CD4-positive, alpha-beta T cell treated with Interleukin-6 for 4 hours (primary cell): ENCODE measurements around the gene TMEM212.

ENCODE experiments used
- DNase-seq: peaks from one replicate; pipeline ENCODE4 v3.0.0-alpha.2; 2020; ENCODE audit warnings: mixed read lengths

The TMEM212 gene

DNA sequence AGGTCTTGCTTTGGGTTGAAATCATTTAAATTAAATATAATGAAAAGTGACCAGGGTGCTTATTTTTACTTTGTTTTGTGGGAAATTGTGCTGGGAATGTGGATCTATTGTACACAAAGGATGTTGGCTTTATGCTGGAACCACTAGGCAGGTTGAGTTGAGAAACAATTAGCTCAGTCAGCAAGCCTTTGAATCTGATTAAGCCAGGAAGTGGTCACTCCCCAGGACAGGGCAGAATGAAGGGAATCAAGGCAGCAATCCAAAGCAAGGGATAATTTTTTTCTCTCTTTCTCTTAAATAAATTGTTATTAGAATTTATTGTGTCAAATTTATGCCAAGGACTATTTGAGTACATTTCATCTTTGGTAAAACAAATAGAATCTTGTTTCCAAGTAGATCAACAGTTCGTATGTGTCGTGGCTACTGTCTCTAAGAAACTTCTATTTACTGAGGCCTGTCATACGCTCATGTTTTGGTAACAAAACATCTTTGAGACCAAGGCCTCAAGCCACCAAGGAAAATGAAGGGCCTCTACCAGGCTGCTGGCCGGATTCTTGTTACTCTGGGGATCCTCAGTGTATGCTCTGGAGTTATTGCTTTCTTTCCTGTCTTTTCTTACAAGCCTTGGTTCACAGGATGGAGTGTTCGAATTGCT lies at the start of gene TMEM212:
Gene TMEM212 (plus strand): TSS at position 486 of the 655 bp plus-strand sequence. CDS start 35 bp downstream, at position 521.
- no peak for DNase-seq

DNA sequence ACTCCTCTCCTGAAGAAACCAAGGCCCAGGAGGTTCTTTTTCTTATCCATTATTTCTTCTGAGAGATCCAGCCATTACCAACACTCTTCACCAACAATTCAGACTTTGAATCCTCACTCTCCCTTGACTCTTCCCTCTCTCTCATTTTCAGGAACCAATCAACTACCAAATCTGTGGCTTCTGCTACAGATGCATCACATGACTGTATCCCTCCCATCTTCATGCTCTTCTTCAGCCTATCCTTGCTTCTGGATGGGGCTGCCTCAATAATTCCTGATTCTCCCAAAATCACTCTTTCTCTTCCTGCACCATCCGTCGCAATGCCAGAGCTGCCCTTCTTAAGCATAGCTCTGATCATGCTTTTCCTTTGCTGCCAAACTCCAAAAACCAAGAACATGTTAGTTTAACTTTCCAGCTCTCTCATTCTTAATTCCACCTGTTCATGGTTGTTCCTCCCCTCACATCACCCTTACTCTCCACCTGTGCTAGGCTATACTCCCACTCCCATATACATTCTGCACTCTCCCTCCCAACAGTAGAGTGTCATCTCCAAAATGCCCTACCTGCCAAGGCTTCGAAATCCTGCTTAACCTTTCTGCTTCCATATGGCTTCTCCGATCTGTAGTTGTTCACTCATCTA lies 46.4 kb upstream of the TMEM212 start:
- DNase-seq = no peak

DNA sequence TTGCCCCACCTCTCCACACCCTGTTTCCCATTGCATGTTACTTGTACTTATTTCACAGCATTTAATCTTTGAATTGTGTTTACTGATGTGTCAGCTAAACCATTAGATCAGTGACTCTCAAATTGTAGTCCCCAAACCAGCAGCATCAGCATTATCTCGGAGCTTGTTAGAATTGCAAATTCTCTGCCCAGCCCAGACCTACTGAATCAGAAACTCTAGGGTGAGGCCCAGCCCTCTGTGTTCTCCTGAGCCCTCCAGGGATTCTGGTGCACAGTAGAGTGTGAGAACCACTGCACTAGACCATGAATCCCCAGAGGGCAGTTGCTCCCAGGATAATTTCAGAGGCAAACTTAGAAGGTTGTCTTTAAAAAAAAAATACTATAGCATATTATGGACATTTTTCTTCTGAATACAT lies 45.9 kb upstream of the TMEM212 start:
- no peak for DNase-seq

DNA sequence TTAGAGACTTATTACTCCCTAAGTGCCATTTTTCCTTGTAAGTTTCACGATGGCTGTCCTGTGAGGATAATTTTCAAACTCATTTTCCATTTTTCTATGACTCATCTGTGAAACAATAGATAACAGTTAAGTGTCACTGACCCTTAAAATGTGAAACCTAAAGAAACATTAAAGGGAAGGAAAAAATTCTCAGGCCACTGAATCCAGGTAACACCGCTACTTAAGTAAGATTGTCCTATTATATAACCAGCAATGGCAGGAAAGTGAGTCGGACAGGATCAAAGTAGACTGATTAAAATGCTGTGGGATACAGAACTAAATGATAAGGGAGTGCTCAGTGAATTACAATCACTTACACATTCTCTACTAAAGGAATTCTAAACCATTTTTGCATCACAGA lies 45.3 kb upstream of the TMEM212 start:
- DNase-seq = no peak

DNA sequence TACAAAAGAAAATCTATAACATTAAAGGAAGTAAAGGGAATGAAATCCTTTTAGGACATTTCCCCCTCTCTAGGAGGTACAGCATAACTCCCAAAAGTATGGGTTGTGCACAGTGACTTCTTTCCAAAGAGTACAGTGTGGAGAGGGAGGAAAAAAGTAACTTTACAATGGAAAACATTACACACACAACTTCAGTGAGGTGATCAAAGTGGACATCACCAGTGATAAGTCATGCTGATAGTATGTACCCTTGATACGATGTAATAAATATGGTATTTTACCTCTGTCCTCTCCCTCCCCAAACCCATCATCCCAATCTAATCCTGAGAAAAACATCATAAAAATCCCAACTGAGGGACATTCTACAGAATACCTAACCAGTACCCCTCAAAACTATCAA lies 43.6 kb upstream of the TMEM212 start:
- DNase-seq = no peak

DNA sequence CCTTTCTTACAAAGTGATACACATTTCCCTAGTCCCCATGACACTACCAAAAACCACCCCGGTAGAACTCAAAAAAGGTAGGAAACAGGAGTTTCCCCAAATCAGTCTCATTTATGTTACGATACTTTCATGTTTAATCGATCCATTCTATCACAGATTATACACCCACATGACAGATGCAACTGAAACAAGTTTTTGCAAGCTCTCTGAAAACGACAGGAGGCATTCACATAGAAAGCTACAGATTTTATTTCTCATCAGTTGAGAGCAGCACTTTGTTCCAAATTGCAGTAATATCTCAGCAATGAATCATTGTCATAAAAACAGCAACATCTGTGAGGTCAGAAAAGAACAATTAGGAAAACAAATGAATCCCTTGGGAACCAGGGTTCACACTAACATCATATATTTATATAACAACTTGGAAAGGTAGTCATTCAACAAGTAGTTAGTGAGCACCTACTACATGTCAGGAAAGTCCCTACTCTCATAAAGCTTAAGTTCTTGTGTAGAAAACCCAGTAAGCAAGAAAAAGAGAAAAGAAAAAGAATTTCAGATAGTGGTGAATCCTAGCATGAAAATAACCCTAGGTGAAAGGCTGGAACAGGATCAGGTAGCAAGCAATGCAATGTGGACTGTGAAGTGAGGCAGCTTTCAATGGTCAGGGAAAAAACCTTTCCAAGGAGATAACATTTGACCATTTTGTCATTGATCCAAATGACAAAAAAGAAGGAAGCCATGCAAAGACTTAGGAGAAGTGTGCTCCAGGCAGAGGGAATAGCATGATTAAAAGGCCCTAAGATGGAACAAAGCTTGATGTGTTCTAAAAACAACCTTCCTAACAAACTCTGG lies 41.2 kb upstream of the TMEM212 start:
- no peak for DNase-seq

DNA sequence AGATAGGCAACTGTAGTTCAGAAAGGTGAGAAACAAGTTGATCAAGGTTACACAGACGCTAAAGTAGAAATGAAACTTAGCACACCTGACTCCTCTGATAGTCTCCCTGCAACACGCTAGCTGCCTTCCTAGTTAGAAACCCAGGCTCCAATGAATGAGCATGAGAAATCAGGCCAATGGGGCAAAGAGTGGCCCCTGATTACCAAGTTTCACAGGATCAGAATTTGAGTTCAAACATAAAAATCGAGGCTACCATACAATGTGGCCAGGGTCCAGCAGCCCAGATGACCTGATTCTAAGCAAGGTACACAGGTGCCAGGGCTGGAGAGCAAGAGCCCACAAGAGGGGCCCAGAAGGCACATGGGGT lies 40.6 kb upstream of the TMEM212 start:
- no peak for DNase-seq

DNA sequence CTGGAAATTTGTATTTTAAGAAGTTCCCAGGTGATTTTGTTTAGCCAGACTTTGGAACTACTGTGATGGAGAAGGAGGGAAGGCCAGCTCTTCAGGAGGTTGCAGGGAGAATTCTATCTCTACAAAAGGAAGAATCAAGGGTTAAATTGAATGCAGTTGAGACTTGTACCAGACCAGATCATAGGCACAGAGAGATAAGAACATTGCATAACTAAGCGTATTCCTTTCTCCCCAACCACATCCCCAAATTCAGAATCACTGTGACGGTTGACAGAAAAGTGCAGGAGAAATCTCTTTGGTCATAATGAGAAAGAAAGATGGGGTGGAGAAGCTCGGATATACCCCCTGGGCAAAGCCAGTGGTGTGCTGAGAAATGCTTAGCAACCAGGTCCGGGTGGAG lies 40.1 kb upstream of the TMEM212 start:
- DNase-seq = no peak

DNA sequence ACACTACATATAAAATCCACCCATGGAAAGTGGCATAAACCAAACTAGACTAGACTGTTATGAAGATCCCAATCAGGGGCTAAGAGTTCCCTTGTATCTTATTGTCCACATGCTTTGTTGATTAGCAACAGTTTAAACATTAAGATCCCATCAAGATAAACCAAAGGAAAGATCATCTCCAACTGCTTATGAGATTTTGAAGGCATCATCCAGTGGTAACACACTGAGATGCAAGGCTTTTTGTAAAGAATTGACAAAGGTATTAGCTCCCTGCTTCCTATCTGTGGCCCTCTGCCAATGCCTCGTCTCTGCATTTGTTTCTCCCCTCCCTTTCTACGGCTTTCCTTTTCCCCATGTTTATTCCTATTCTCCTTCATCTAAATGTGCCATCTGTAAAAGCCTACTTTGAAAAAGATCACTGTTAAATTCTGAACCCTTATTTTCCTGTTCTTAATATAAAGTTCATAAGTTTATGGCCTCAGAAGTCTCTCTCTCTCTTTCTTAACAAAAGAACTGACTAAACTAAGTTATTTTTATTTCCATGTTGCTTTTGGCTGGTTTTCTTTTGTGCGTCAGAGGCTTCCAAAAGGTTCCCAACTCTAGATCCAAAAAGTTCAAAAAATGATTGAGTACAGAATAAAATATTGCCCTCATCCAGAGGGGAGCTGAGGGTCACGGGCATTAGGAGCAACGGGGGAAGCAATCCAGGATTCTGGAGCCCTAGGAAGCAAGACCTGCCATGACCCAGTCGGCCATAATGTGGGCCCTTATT lies 38.3 kb upstream of the TMEM212 start:
- DNase-seq = no peak

DNA sequence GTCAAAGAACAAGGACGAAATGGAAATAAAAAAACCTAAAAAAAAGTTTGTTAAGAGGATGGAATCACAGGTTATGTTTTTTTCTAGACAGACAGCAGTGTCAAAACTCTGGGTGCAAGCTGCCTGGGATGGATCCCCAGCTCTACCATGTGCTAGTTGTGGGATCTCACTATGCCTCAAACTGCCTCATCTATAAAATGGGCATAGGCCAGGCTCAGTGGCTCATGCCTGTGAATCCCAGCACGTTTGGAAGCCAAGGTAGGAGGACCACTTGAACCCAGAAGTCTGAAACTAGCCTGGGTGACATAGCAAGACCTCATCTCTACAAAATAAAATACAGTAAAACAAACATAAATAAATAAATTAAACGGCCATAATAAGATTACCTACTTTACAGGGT lies 37.5 kb upstream of the TMEM212 start:
- DNase-seq = no peak

DNA sequence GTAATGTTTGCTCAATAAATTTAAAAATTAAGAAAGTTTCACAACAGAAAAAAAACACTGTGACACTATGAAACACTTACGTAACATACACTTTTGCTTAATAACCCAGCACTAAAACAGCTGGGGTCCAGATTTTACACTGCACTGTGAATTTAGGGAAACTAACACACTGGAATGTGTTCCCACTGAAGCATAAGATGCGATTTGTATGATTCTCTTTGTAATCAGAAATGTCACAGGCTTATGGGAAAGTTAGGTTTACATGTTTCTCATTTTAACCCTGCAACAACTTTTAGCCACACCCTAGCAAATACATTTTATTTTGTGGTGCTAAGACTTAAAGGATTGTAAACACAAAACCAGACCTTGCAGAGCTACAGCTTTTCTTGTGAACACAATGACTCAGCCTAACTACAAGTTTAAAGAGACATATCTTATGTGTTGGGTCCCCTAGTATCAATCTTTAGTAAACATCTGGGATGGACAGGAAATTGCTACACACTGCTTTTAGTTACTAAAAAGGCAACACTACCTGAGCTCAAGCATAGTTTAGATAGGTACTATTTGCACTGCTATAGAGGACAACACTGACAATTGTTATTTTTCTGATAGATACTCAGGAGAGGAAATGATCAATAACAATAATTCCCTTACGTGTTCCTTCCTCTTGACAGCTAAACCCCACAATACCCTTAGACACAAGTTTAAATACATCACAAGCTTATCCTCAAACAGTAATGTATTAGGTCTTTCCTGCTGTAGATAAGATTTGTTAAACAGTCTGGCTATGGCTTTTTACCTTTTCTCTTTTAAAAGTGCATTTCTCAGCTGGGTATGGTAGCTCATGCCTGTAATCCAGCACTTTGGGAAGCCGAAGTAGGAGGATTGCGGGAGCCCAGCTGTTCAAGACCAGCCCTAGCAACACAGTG lies 36.7 kb upstream of the TMEM212 start:
- no peak for DNase-seq

DNA sequence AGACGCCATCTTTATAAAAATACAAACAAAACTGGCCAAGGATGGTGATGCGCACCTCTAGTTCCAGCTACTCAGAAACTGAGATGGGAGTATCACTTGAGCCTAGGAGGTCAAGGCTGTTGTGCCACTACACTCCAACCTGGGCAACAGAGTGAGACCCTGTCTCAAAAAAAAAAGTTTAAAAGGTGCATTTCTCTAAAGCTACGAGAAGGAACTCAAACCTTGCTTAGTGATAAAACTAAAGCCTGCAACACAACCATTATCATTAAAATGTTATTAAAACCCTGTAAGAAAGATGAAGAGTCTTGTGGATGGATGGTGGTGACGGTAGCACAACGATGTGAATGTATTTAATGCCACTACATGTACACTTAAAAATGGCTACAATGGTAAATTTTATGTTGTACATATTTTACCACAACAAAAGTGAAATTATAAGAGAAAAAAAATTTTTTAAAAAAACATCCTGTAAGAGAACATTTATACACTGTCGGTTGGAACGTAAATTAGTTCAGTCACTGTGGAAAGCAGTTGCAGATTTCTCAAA lies 35.9 kb upstream of the TMEM212 start:
- DNase-seq = no peak

DNA sequence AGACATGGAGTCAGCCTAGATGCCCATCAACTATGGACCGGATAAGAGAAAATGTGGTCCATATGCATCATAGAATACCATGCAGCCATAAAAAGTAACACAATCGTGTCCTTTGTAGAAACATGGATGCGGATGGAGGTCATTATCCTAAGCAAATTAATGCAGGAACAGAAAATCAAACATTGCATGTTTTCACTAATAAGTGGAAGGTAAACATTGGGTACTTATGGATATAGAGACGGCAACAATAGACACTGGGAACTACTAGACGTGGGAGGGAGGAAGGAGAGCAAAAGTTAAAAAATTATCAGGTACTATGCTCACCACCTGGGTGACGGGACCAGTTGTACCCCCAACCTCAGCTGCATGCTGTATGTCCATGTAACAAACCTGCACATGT lies 35.3 kb upstream of the TMEM212 start:
- no peak for DNase-seq

DNA sequence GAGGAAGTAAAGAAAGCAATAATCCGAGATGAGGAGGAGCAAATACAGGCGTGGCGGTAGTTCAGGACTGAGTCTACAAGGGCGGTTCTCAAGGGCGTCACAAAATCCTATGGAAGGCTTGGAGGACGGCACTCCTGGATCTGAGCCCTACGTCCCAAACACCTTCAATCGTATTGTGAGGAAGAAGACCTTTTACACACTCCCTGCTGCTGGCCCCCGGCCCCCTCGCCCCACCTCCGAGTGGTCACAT lies 33.6 kb upstream of the TMEM212 start:
- DNase-seq = no peak

DNA sequence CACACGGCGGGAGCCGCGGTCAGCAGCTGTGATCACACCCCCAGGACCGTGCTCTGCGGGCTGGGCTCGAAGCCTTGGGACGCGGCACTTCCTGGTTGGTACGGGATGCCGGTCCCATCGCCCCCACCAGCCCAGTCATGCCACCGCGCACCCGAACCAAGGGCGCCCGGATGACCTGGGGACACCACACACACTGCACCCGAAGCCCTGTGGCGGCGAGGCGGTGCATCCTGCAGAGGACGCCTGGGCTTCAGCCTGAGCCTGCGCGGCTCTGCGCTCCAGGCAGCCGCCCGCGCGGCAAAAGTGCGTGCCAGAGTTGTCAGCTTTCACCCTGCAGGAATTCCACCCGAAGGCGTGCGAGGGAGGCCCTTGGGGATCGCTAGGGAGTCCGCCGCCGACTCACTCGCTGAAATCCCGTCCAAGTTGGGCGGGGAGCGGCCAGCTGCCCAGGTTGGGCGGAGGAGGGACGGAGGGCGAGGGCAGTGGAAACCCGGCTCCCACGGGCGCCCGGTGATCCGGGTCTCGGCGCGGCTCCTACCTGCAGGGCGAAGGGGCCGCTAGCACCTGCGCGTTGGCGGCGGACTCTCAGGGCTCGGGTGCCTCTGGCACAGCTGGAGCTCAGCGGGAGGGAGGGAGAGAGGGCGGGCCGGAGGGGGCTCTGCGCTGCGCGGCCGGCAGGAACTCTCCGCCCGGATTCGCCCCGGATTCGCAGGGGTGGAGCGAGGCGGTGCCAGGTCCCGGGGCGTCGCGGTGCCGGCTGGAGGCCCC lies 33.1 kb upstream of the TMEM212 start, which contains the start of gene PLD1:
Gene PLD1 (minus strand): TSS at position 623 of the 768 bp plus-strand sequence. CDS start 72,432 bp downstream, outside the sequence.
- DNase-seq = peak; percentile 42

DNA sequence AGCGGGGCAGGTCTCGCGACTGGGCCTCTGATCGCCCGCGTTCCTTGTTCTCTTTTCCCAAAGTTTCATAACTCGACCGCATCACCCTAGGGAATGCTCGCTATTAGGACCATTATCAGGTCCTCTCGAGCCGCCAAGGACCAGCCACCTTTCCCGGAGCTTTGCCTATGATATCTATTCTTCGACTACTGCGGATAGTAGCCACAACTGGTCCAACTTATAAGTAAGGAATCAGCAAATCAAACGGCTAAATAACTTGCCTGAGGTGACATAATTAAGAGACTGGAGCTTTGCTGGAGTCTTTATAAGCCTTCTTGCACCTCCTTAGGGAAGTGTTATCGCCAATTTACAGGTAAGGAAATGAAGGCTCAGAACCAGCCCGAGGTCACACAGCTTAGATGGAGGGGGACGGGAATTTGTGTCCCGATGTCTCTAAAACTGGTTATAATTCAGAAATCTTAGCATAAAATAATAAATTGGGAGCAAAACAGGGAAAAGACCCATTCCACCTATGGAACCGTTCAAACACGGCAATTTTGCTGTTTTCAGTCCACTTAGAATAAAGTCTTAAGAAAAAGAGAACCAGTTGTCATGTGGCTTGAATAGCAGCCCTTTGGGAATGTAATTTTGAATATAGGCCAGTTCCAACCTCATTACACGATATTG lies 32.4 kb upstream of the TMEM212 start:
- DNase-seq = no peak

DNA sequence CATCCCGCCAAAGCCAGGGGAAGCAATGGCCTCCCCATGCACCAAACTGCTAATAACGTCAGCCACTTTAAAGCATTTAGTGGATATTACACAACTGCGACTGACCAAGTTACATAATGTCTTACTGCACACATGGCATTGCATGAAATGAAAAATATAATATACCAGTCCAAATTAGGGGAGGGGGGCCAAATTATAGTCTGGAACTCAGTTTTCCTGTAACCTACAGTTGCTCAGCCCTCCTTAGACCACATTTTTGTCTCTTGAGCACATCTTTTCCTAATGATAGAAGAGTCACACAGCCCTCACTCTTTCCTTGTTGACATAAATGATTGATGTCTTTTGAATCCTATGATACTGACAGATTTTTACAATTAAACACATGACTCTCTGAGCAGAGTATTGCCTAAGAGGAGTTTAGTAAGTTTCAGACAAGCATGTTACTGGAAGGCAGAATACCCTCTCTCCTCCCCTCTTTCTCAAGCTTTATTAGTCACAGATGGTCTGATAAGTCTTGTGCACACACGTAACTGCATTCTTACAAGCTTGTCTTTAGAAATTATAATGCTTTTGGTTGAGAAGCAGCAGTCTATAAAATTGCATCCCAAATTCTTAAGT lies 31.7 kb upstream of the TMEM212 start:
- DNase-seq = no peak

DNA sequence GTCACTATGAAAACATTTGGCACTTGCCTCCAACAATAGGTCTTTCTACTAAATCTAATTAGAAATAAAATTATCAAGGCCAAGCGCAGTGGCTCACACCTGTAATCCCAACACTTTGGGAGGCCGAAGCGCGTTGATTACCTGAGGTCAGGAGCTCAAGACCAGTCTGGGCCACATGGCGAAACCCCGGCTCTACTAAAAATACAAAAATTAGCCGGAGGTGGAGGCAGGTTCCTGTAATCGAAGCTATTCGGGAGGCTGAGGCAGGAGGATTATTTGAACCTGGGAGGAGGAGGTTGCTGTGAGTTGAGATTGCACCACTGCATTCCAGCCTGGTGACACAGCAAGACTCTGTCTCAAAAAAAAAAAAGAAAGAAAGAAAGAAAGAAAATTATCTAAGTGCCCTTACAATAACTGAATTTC lies 31.2 kb upstream of the TMEM212 start:
- DNase-seq = no peak

DNA sequence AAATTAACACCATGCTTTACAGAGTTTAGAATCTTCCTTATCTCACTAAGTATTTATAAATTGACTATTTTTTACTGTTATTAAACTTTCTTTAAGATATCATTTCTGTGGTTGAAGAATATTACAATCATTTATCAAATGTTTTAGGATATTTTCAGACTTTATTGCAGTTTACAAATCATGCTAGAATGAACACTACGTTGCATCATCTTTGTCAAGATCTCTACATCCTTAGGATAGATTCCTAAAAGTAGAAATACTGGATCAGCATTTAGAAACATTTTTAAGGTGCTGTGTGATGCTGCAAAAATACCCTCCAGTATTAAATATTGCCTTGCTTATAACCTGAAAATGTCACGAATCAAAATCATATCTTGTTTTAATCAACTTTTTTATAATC lies 30.3 kb upstream of the TMEM212 start:
- DNase-seq = no peak

DNA sequence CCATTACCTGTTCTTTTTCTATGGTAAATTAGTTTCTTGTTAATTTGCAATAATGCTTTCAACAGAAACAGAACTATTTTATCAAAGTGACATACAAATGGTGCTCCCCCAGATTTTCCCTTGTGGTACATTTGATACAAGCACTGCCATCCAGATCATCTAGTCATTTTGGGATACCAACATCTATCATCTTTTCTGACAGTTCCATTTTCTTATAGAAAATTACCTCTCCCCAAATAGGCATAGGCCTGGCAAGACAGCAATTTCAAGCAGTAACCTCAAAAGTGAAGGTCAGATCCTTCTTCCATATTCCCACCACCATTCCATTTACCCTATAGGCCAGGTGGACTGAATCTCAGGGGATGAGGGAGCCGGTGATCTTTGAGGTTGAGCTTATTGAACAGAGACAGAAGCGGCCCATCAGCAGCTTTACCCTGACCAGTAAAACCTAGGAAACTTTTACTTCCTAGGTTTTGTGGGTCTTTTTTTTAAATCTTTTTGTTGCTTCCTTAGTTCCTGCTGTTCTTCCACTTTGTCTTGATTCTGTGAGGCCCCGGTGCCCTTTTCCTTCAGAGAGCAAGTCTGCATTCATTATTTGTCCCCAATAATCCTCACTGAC lies 29.8 kb upstream of the TMEM212 start:
- no peak for DNase-seq
